SK-N-SH treated with all-trans-retinoic acid at 6 μM for 48 hours (cell line): ENCODE data around the gene CTRB2.

Experiments used
- ATAC-seq: fragments of 200-7000 bp; cut with Tn5 transposase; 3 replicates; pipeline ENCODE4 v1.9.1; 2020; ENCODE audit warnings: mild to moderate bottlenecking, moderate library complexity
- ARNTL ChIP-seq: fragments of 450-650 bp; formaldehyde crosslinking; IDR thresholded peaks from 2 replicates; pipeline ENCODE4 v1.5.0; 2020; ENCODE audit warnings: low read depth, mild to moderate bottlenecking, moderate library complexity, borderline replicate concordance
- BACH2 ChIP-seq: fragments of 250-450 bp; sonication (Bioruptor Pico); IDR thresholded peaks from 2 replicates; pipeline ENCODE4 v1.9.0; 2021; ENCODE audit warnings: mild to moderate bottlenecking, borderline replicate concordance
- CSDC2 ChIP-seq: fragments of 250-450 bp; sonication (Bioruptor Pico); IDR thresholded peaks from 2 replicates; pipeline ENCODE4 v1.5.0; 2020; ENCODE audit warnings: mild to moderate bottlenecking, moderate library complexity
- GLIS3 ChIP-seq: fragments of 250-450 bp; sonication (Bioruptor Pico); IDR thresholded peaks from 2 replicates; pipeline ENCODE4 v1.5.0; 2020; ENCODE audit warnings: mild to moderate bottlenecking, moderate library complexity
- ISL1 ChIP-seq: fragments of 250-450 bp; sonication (Bioruptor Pico); IDR thresholded peaks from 2 replicates; pipeline ENCODE4 v2.1.2; 2022; ENCODE audit warnings: mild to moderate bottlenecking, moderate library complexity
- POU6F1 ChIP-seq: fragments of 250-450 bp; sonication (Bioruptor Pico); IDR thresholded peaks from 2 replicates; pipeline ENCODE4 v1.8.0; 2021; ENCODE audit warnings: low read depth, mild to moderate bottlenecking, moderate library complexity, borderline replicate concordance
- PPARA ChIP-seq: fragments of 250-450 bp; sonication (Bioruptor Pico); IDR thresholded peaks from 2 replicates; pipeline ENCODE4 v1.5.0; 2020; ENCODE audit warnings: mild to moderate bottlenecking, borderline replicate concordance
- RARB ChIP-seq: fragments of 250-450 bp; sonication (Bioruptor Pico); IDR thresholded peaks from 2 replicates; pipeline ENCODE4 v1.8.0; 2021; ENCODE audit warnings: mild to moderate bottlenecking, moderate library complexity
- TSHZ2 ChIP-seq: fragments of 250-450 bp; sonication (Bioruptor Pico); IDR thresholded peaks from 2 replicates; pipeline ENCODE4 v1.5.0; 2020; ENCODE audit warnings: mild to moderate bottlenecking, moderate library complexity
- ZFP3 ChIP-seq: fragments of 250-450 bp; sonication (Bioruptor Pico); IDR thresholded peaks from 2 replicates; pipeline ENCODE4 v1.5.0; 2020; ENCODE audit warnings: mild to moderate bottlenecking, moderate library complexity
- ZFP30 ChIP-seq: fragments of 450-650 bp; formaldehyde crosslinking; IDR thresholded peaks from 2 replicates; pipeline ENCODE4 v1.5.0; 2022; ENCODE audit warnings: mild to moderate bottlenecking, moderate library complexity
- ZNF565 ChIP-seq: fragments of 450-650 bp; formaldehyde crosslinking; conservative IDR thresholded peaks from 2 replicates; pipeline ENCODE4 v1.5.0; 2020; ENCODE audit warnings: low read depth, mild to moderate bottlenecking, moderate library complexity
- ZNF70 ChIP-seq: fragments of 450-650 bp; formaldehyde crosslinking; IDR thresholded peaks from 2 replicates; pipeline ENCODE4 v1.5.0; 2020; ENCODE audit warnings: mild to moderate bottlenecking, moderate library complexity
- ZNF8 ChIP-seq: fragments of 450-650 bp; formaldehyde crosslinking; IDR thresholded peaks from 2 replicates; pipeline ENCODE4 v1.5.0; 2020; ENCODE audit warnings: mild to moderate bottlenecking, moderate library complexity
- TF ChIP-seq, protein P1 (sequence below): fragments of 250-450 bp; sonication (Bioruptor Pico); IDR thresholded peaks from 2 replicates; pipeline ENCODE4 v1.8.0; 2020; ENCODE audit warnings: mild to moderate bottlenecking, moderate library complexity, borderline replicate concordance

Gene CTRB2

DNA sequence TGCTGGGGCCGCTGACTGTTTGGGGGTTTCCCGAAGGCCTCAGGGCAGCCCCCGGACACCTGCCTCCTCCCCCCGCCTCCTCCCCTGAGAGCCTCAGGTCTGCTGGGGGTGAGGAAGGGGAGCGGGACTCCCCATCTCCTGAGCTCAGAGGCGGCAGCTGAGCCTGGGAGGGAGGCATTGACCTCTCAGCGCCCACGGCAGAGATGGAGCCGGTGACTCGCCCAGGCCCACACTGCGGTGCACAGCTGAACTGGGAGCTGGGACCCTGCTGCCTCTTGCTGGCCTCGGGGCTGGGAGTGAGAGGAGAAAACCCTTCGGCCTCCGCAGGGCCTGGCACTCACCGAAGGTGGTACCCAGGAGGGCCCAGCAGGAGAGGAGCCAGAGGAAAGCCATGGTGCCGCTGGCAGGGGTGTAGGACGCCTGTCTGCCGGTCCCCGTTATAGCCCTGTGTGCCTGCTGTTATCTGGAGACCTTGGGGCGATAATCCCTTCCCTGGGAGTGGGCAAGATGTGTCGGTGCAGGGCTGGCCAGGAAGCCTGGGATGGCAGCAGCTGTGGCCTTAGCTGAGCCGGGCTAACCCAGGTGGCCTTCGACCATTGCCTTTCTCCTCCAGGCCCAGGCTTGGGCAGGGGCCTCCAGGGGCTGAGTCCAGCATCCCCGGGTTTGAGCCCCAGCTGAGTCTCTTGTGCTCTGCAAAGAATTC lies at the start of gene CTRB2:
CTRB2 (minus strand) TSS at position 413 of the 703 bp plus-strand sequence; CDS start at position 393, 20 bp downstream.
- TF ChIP-seq, protein P1, sequence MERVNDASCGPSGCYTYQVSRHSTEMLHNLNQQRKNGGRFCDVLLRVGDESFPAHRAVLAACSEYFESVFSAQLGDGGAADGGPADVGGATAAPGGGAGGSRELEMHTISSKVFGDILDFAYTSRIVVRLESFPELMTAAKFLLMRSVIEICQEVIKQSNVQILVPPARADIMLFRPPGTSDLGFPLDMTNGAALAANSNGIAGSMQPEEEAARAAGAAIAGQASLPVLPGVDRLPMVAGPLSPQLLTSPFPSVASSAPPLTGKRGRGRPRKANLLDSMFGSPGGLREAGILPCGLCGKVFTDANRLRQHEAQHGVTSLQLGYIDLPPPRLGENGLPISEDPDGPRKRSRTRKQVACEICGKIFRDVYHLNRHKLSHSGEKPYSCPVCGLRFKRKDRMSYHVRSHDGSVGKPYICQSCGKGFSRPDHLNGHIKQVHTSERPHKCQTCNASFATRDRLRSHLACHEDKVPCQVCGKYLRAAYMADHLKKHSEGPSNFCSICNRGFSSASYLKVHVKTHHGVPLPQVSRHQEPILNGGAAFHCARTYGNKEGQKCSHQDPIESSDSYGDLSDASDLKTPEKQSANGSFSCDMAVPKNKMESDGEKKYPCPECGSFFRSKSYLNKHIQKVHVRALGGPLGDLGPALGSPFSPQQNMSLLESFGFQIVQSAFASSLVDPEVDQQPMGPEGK (CRISPR knock-in tag), result no peak
- TF ChIP-seq POU6F1 (CRISPR knock-in tag) (no peak), ARNTL (CRISPR knock-in tag) (no peak)
- TF ChIP-seq, all 23 proteins: peak for 0
- no peak for ATAC-seq

DNA sequence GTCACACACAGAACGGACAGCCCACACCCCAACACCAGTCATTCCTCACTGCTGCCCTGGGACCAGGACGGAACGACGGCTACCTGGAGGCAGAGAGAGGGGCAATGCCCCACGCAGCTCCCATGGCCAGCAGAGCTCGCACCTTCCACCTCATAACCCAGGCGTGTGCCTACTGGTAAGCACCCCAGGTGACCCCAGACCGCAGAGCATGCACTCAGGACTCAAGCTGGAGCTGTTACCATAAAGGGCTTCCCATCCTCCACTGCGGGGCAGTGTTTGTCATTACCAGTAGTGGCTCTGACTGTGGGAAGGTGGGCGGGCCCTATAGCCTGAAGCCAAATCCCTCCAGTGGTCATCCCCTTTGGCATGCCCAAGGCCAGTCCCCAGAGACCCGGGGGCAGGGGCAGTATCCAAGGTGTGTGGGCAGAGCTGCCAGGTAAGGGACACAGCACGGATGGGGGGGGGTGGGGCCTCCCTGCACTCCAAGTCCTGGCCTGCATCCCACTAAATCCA lies 49.2 kb upstream of the CTRB2 start:
- no peak for ATAC-seq
- TF ChIP-seq ARNTL (CRISPR knock-in tag), result no peak
- no peak for TF ChIP-seq ZNF565 (CRISPR knock-in tag)
- no peak for TF ChIP-seq ISL1
- TF ChIP-seq TSHZ2, result no peak
- no peak for TF ChIP-seq ZFP30 (CRISPR knock-in tag)
- TF ChIP-seq POU6F1 (CRISPR knock-in tag), result no peak
- TF ChIP-seq CSDC2, result no peak
- no peak for TF ChIP-seq ZNF8 (CRISPR knock-in tag)
- TF ChIP-seq, protein P1 (CRISPR knock-in tag), result no peak
- TF ChIP-seq PPARA, result no peak
- no peak for TF ChIP-seq BACH2 (CRISPR knock-in tag)
- TF ChIP-seq GLIS3 (CRISPR knock-in tag), result no peak

DNA sequence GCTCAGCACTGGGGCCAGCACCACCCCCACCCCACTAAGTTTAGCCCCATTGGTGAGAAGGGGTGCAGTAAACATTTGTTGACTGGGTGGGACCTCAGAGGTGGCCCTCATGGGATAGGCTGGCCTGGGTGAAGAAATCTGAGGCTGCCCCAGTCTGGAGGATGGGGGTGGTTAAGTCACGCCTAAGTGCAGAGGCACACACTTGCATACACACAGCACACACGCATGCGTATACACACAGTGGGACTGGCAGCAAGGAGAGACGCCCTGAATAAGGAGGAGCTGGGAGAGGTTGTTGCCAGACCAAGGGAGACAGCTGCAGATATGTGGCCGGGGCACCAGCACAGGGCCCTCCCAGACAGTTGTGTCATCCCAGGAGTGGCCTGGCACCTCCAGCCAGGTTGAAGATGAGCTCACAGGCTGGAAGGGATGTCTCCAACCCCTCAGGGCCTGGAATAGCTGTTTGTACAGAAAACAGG lies 47.4 kb upstream of the CTRB2 start:
- ATAC-seq, result peak; percentile 27
- TF ChIP-seq, protein P1 (CRISPR knock-in tag), result no peak
- TF ChIP-seq ISL1 (no peak), PPARA (no peak), RARB (CRISPR knock-in tag) (no peak), ZFP3 (CRISPR knock-in tag) (no peak), ZNF70 (CRISPR knock-in tag) (no peak), POU6F1 (CRISPR knock-in tag) (no peak)
